Chondrocyte (in vitro differentiated cells): ENCODE measurements around the gene CHD8. TPM values are rescaled to one million over a fixed set of nuclear protein-coding genes. Genes with fewer than 3 reads are reported as not detected.

ENCODE experiments used
- DNase-seq: peaks from one replicate; pipeline ENCODE4 v3.0.0; 2021; ENCODE audit warnings: mixed read lengths, low spot score
- H3K27ac Mint-ChIP-seq: one replicate; pipeline ENCODE4 v1.8.0; 2021; ENCODE audit warnings: mild to moderate bottlenecking, moderate library complexity, mixed read lengths; ENCODE audit not compliant: unreplicated experiment
- H3K27me3 Mint-ChIP-seq: 2 replicates; pipeline ENCODE4 v1.8.0; 2021; ENCODE audit warnings: low read depth, mixed read lengths
- H3K36me3 Mint-ChIP-seq: 2 replicates; pipeline ENCODE4 v1.8.0; 2021; ENCODE audit warnings: low read depth, mixed read lengths
- H3K4me1 Mint-ChIP-seq: 2 replicates; pipeline ENCODE4 v1.8.0; 2021; ENCODE audit warnings: low read depth, mild to moderate bottlenecking, mixed read lengths
- H3K4me3 Mint-ChIP-seq: one replicate; pipeline ENCODE4 v1.8.0; 2021; ENCODE audit warnings: mild to moderate bottlenecking, moderate library complexity, mixed read lengths; ENCODE audit not compliant: unreplicated experiment
- H3K9me3 Mint-ChIP-seq: 2 replicates; pipeline ENCODE4 v1.8.0; 2021; ENCODE audit warnings: low read depth, mixed read lengths
- total RNA-seq: library from RNA; stranded (reverse); gene quantifications from 3 replicates; pipeline ENCODE4 v1.2.1, GENCODE V29; 2021
- TF ChIP-seq, protein P1 (sequence below): fragments of 200-600 bp; sonication (generic); IDR thresholded peaks from 2 replicates; pipeline ENCODE4 v1.5.0; 2021; ENCODE audit warnings: antibody characterized with exemption, mild to moderate bottlenecking, moderate library complexity

Gene CHD8
- total RNA-seq, 1 donor from 2014 or later, result 69.7 TPM

DNA sequence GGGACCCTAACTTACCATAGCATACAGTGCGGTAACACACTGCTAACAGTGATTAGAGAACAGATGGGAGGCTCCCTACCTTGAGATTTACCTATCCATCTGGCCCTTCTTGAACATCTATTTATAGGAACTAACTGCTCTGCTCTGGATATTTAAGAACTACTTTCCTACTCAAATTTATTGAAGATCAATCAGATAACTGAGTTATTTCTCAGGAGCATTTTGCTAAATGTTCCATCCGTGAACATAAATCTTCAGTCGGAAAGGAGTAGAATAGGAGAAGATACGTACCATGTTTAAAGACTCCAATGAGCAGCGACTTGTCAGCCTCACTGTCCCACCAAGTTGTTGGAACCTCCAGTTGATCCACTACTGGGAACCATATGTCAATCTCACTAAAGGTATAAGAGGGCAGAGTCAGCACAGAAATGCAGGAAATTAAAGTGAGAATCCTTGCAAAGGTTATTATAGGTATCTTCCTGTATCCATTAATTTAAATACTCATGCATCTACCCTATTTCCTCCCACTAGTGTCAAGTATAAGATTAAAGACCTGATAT, 56.5 kb downstream of the CHD8 start:
- no peaks in the 10 kb centered on the region for H3K9me3 Mint-ChIP-seq
- no peak for DNase-seq
- H3K4me3 Mint-ChIP-seq, result no peak overlapping the region
- H3K36me3 Mint-ChIP-seq, result peaks cover 55% of the 10 kb centered on the region
- no peaks in the 10 kb centered on the region for H3K4me1 Mint-ChIP-seq
- TF ChIP-seq, protein P1, sequence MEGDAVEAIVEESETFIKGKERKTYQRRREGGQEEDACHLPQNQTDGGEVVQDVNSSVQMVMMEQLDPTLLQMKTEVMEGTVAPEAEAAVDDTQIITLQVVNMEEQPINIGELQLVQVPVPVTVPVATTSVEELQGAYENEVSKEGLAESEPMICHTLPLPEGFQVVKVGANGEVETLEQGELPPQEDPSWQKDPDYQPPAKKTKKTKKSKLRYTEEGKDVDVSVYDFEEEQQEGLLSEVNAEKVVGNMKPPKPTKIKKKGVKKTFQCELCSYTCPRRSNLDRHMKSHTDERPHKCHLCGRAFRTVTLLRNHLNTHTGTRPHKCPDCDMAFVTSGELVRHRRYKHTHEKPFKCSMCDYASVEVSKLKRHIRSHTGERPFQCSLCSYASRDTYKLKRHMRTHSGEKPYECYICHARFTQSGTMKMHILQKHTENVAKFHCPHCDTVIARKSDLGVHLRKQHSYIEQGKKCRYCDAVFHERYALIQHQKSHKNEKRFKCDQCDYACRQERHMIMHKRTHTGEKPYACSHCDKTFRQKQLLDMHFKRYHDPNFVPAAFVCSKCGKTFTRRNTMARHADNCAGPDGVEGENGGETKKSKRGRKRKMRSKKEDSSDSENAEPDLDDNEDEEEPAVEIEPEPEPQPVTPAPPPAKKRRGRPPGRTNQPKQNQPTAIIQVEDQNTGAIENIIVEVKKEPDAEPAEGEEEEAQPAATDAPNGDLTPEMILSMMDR, result no peak
- no peaks in the 10 kb centered on the region for H3K27me3 Mint-ChIP-seq
- no peak overlapping the region for H3K27ac Mint-ChIP-seq

DNA sequence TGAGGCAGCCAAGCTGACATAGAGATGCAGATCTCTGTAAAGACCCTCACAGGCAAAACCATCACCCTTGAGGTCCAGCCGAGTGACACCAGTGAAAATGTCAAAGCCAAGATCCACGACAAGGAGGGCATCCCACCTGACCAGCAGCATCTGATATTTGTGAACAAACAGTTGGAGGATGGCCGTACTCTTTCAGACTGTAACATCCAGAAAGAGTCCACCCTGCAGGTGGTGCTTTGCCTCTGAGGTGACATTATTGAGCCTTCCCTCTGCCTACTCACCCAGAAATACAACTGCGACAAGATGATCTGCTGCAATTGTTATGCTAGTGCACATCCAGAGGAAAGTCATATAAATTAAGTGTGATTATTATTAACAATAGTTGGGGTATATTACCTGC, 57.0 kb downstream of the CHD8 start:
- TF ChIP-seq, protein P1, result no peak
- H3K27me3 Mint-ChIP-seq, result no peaks in the 10 kb centered on the region
- no peaks in the 10 kb centered on the region for H3K4me1 Mint-ChIP-seq
- H3K27ac Mint-ChIP-seq, result no peak overlapping the region
- H3K9me3 Mint-ChIP-seq, result no peaks in the 10 kb centered on the region
- no peak for DNase-seq
- H3K36me3 Mint-ChIP-seq, result peaks cover 58% of the 10 kb centered on the region
- H3K4me3 Mint-ChIP-seq, result no peak overlapping the region

DNA sequence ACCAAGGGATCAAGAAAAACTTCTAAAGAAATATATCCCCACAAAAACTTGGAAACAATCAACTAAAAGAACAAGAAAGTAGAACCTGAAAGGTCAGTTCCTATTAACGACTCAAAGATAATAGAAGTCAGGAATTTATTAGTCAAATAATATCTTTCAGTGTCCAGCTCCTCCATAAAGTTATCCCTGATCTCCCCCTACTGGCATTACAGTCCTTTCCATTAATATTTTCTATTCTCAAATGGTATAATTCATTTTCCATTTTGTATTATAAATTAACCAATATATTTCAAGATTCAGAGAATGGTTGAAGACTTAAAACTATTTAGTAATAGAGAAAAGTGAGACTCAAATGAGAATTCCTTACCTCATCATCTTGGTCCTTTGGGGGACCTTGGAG, 60.5 kb downstream of the CHD8 start:
- Mint-ChIP-seq H3K4me3 (no peak overlapping the region), H3K4me1 (no peaks in the 10 kb centered on the region), H3K27ac (no peak overlapping the region), H3K27me3 (no peaks in the 10 kb centered on the region), H3K9me3 (no peaks in the 10 kb centered on the region), H3K36me3 (peaks cover 60% of the 10 kb centered on the region)
- TF ChIP-seq, protein P1, result peak; percentile 59
- no peak for DNase-seq

DNA sequence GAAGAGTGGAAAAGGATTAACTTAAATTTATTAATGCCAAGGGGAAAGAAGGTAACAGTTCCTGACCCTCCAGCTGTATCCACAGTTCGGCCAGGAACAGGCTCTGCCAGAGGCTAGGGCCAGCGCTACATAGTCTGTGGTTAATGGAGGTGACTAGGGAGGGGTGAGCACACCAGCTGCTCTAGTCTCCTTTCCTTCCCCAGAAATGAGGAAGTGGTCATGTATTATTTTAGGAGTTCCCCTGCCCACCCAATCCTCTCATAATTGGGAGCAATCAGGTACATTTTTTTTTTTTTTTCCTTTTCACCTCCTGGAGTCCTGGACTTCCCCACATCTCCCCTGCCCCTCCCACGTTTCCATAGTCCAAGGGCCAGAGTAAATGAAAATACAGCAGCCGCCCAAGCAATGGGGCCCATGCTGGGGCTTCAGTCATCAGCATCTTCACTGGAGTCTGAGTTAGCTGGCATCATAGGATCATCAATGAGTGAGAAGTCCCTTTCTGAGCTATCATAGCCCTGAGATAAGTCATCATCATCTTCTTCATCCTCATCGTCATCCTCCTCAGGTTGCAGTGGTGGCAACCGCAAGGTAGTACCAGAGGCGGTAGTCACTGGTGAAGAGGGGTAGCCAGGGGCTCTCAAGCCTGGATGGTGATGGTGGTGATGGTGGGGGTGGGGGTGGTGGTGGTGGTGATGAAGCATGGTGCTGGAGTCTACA, 70.6 kb downstream of the CHD8 start:
- H3K4me3 Mint-ChIP-seq, result no peak overlapping the region
- H3K27ac Mint-ChIP-seq, result peak overlapping the region; percentile 99
- TF ChIP-seq, protein P1, result no peak
- no peak for DNase-seq
- H3K4me1 Mint-ChIP-seq, result peaks cover 31% of the 10 kb centered on the region
- no peaks in the 10 kb centered on the region for H3K9me3 Mint-ChIP-seq
- H3K27me3 Mint-ChIP-seq, result no peaks in the 10 kb centered on the region
- H3K36me3 Mint-ChIP-seq, result peaks cover 9% of the 10 kb centered on the region

DNA sequence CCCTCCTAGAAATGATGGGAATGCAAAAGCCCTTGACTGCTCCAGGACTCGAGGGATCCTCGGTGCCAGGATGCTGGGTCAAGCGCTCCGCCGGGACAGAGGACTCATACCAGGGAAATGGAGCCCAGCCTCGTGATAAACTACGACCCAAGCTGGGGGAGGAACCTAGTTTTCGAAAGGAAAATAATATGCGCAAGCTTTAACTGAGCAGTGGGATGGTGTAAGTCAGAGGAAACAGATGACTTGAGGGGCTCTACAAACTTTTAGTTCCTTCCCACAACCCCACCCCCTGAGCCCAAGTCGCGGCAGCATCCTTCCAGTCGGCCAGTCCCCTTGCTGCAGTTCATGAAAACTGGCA, 71.5 kb downstream of the CHD8 start:
- no peak for DNase-seq
- peak overlapping the region; percentile 90 for H3K4me3 Mint-ChIP-seq
- H3K36me3 Mint-ChIP-seq, result peaks cover 7% of the 10 kb centered on the region
- H3K27ac Mint-ChIP-seq, result peak overlapping the region; percentile 99
- H3K27me3 Mint-ChIP-seq, result no peaks in the 10 kb centered on the region
- TF ChIP-seq, protein P1, result no peak
- H3K4me1 Mint-ChIP-seq, result peaks cover 33% of the 10 kb centered on the region
- no peaks in the 10 kb centered on the region for H3K9me3 Mint-ChIP-seq
